HL-60 (cell line): ENCODE data around the gene IVD.

Experiments used
- CTCF ChIP-seq: IDR thresholded peaks from one replicate; pipeline ENCODE4 v1.5.1; 2011; ENCODE audit warnings: low read length, control low read depth, inconsistent platforms; ENCODE audit not compliant: insufficient read depth
- GABPA ChIP-seq: IDR thresholded peaks from 2 replicates; pipeline ENCODE4 v1.6.1; 2012; ENCODE audit warnings: low read depth
- POLR2AphosphoS5 ChIP-seq: IDR thresholded peaks from 2 replicates; pipeline ENCODE4 v1.6.1; 2012; ENCODE audit warnings: low read depth
- REST ChIP-seq: IDR thresholded peaks from 2 replicates; pipeline ENCODE4 v1.6.1; 2012; ENCODE audit warnings: low read depth; ENCODE audit not compliant: insufficient replicate concordance

GRCh38 chr15:40445421-40445922 is 39.9 kb downstream of the IVD start:
- TF ChIP-seq POLR2AphosphoS5 (no peak), CTCF (no peak), REST (no peak), GABPA (no peak)
